Brain microvascular endothelial cell (primary cell): ENCODE results near the gene SLC35F3.

ENCODE experiments used
- DNase-seq: peaks from one replicate; pipeline ENCODE4 v3.0.0-alpha.2; 2020
- H3K27ac ChIP-seq: fragments of 250-450 bp; sonication (Bioruptor Pico); 2 replicates; pipeline ENCODE4 v1.5.1; 2020; ENCODE audit warnings: mild to moderate bottlenecking, moderate library complexity
- H3K27me3 ChIP-seq: fragments of 250-450 bp; sonication (Bioruptor Pico); replicated peaks from 2 replicates; pipeline ENCODE4 v1.5.1; 2020; ENCODE audit warnings: mild to moderate bottlenecking
- H3K36me3 ChIP-seq: fragments of 250-450 bp; sonication (Bioruptor Pico); replicated peaks from 2 replicates; pipeline ENCODE4 v1.5.1; 2020; ENCODE audit warnings: mild to moderate bottlenecking
- H3K4me3 ChIP-seq: 2 replicates; pipeline ENCODE4 v1.5.1; 2011; ENCODE audit warnings: low read depth, mild to moderate bottlenecking, control low read depth, low read length, moderate library complexity
- CTCF ChIP-seq: IDR thresholded peaks from 2 replicates; pipeline ENCODE4 v1.5.1; 2011; ENCODE audit warnings: low read depth, mild to moderate bottlenecking, moderate library complexity, low read length, control low read depth, inconsistent platforms; ENCODE audit errors: missing control alignments
- in situ Hi-C: cut with HindIII; loops from 2 replicates; pipeline ENCODE4 v1.10.0; 2017; ENCODE audit warnings: low sequenced_read_pairs, low pct_ligation_motif_present

The SLC35F3 gene

GRCh38 chr1:234168061-234168724, 263.7 kb downstream of the SLC35F3 start:
- Histone ChIP-seq H3K36me3 (no peaks in the 10 kb centered on the region), H3K27ac (no peak overlapping the region), H3K27me3 (no peaks in the 10 kb centered on the region), H3K4me3 (no peak overlapping the region)
- in situ Hi-C loops, result no loop called here
- no peak for TF ChIP-seq CTCF
- DNase-seq, result no peak

GRCh38 chr1:234169161-234169849, 264.8 kb downstream of the SLC35F3 start:
- H3K4me3 ChIP-seq, result no peak overlapping the region
- DNase-seq, result no peak
- no peaks in the 10 kb centered on the region for H3K36me3 ChIP-seq
- H3K27me3 ChIP-seq, result no peaks in the 10 kb centered on the region
- in situ Hi-C loops, result no loop called here
- no peak overlapping the region for H3K27ac ChIP-seq
- no peak for TF ChIP-seq CTCF

GRCh38 chr1:234170067-234170466, 265.6 kb downstream of the SLC35F3 start:
- in situ Hi-C loops, result no loop called here
- H3K27me3 ChIP-seq, result no peaks in the 10 kb centered on the region
- H3K4me3 ChIP-seq, result no peak overlapping the region

GRCh38 chr1:234170622-234171021, 266.1 kb downstream of the SLC35F3 start:
- H3K27ac ChIP-seq, result no peak overlapping the region
- TF ChIP-seq CTCF, result no peak
- no peak for DNase-seq
- no peak overlapping the region for H3K4me3 ChIP-seq
- no peaks in the 10 kb centered on the region for H3K27me3 ChIP-seq
- no peaks in the 10 kb centered on the region for H3K36me3 ChIP-seq
- in situ Hi-C loops, result no loop called here

More at GRCh38 chr1:234170067-234170466, 265.6 kb downstream of the SLC35F3 start:
- no peak for TF ChIP-seq CTCF
- H3K36me3 ChIP-seq, result no peaks in the 10 kb centered on the region
- no peak overlapping the region for H3K27ac ChIP-seq
- no peak for DNase-seq

GRCh38 chr1:234173968-234174367, 269.5 kb downstream of the SLC35F3 start:
- no peaks in the 10 kb centered on the region for H3K36me3 ChIP-seq
- H3K4me3 ChIP-seq, result no peak overlapping the region
- TF ChIP-seq CTCF, result no peak
- no peaks in the 10 kb centered on the region for H3K27me3 ChIP-seq
- no peak for DNase-seq
- in situ Hi-C loops, result no loop called here
- H3K27ac ChIP-seq, result no peak overlapping the region

GRCh38 chr1:234175363-234175762, 270.9 kb downstream of the SLC35F3 start:
- no peak for TF ChIP-seq CTCF
- in situ Hi-C loops, result no loop called here
- Histone ChIP-seq H3K36me3 (no peaks in the 10 kb centered on the region), H3K27ac (no peak overlapping the region), H3K4me3 (no peak overlapping the region), H3K27me3 (no peaks in the 10 kb centered on the region)
- DNase-seq, result no peak
